ENCODE data around the gene CAMK1D.

CAMK1D gene

DNA sequence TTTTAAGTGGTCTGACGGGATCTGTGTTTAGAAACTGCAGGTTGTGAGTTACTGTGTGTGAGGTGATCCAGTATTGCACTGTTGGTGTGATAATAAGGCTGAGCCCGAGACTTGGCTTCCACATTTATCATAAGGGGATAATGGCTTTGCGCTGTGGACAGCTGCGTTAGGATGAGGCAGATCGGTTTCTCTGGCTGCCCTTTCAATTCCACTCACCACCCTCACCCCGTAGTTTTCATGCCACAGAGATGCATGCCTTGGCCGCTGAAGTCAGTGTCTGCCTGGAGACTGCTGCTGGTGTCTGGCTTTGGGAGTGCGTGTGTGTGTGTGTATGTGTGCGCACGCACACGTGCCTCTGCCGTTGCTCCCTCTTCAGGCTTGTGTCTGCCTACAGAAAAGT lies 379.1 kb downstream of the CAMK1D start:
- H3K27ac ChIP-seq, result no peak overlapping the region
- TF ChIP-seq CTCF (conservative IDR thresholded peaks at IDR 0.05), result no peak

DNA sequence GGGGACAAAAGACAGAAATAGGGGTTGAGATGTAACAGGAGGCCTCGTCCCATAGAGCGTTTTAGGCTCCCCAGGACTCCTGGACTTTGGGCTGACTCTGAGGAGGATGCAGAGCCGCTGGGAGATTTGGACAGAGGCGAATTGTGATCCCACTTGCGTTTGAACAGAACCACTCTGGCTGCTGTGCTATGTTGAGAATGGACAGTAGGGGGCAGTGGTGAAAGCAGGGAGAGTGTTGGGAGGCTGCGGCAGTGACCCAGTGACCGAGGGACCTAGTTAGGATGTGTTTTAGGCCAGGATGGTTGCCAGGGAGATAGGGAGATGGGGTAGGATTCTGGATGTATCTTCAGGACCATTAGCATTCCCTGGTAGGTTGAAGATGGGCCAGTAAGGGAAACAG lies 380.5 kb downstream of the CAMK1D start:
- H3K27ac ChIP-seq, result no peak overlapping the region
- TF ChIP-seq CTCF (conservative IDR thresholded peaks at IDR 0.05), result no peak; the same call in 1 of the 2 replicates

- no peak for TF ChIP-seq CTCF (conservative IDR thresholded peaks at IDR 0.05)
- H3K27ac ChIP-seq, result no peak overlapping the region
Observed at GRCh38 chr10:12730809-12731519, 381.6 kb downstream of the CAMK1D start.

- TF ChIP-seq CTCF (conservative IDR thresholded peaks at IDR 0.05), result no peak
- H3K27ac ChIP-seq, result no peak overlapping the region
Observed at GRCh38 chr10:12733271-12733670, 383.9 kb downstream of the CAMK1D start.

GRCh38 chr10:12735843-12736462 lies 386.6 kb downstream of the CAMK1D start:
- H3K27ac ChIP-seq, result no peak overlapping the region
- no peak for TF ChIP-seq CTCF (conservative IDR thresholded peaks at IDR 0.05)

DNA sequence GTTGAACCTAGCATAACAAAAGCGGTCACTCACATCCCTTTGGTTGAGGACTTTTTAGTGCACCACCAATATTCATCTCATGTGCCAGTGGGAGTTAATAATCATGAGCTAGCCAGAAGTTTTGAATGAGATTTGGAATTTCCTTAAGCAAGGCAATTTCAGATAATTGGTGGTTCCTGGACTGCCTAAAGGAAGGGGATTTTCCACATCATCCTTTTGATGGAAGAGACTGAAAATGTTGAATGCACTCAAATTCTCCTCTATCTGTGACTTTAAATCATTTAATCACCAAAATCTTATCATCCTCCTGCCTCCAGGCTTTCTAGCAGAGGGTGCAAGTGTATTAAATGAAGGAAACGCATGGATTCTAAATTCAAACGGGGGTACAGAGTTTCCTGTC lies 391.5 kb downstream of the CAMK1D start:
- no peak for TF ChIP-seq CTCF (conservative IDR thresholded peaks at IDR 0.05)
- no peak overlapping the region for H3K27ac ChIP-seq

DNA sequence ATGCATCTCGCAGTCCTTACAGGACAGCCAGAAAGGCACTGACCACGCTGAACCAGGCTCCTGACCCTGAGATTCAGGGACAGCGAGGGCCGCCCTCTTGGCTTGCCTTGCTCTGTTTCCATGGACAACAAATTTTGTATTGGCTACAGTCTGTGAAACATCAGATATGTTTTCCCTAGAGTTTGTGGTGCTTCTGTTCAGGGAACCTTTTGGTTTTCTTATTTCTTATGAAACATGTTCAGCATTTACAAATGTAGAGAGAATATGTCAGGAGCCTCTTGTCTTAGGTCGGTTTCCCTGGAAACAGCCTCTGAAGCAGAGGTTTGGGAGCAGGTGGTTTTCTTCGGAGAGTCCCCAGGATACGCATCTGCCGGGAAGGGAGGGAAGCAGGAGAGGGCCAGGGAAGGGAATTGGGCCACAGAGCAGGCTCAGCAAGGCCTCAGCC lies 392.0 kb downstream of the CAMK1D start:
- TF ChIP-seq CTCF (conservative IDR thresholded peaks at IDR 0.05), result no peak
- no peak overlapping the region for H3K27ac ChIP-seq

Data from VCaP (cell line).